GM04504 (cell line): ENCODE data around the gene CDC42SE2.

Experiments
- DNase-seq: peaks from one replicate; pipeline ENCODE4 v3.0.0-alpha.2; 2012; ENCODE audit warnings: low read depth

The CDC42SE2 gene, protein sequence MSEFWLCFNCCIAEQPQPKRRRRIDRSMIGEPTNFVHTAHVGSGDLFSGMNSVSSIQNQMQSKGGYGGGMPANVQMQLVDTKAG

DNA sequence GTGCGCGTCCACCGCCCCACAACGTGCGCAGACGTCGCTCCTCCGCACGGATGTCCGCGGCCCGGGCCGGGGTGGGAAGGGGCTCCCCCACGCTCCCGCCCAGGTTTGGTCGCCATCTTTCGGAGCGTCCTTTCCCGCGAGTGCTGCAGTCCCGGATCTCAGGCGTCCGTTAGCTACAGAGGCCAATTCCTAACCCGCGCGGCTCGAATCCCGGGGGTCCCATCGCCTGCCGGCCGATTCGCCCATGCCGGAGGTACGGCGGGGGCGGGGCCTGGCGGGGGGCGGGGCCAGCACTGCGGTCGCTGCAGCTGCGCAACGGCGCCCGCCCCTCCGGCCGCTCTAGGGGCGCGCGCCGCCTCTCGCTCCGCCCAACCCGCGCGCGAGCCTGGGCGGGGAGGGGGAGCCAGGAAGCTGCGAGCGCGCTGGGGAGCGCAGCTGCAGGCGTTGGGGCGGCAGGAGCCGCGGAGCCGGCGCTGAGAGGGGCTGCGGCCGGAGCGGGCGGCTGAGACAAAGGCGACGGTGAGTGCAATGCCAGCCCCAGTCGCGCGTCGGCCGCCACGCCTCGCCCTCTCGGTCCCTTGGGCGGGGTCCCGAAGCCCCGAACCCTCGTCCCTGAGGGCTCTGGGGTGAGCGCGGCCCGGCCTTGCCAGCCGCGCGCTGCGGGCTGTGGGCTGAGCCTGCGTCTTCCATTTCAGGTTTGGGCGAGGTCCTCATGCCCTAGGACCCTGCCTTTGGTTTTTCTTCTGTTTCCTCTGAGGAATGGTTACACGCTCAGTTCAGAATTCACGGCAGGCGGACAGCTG is at the start of gene CDC42SE2:
TSS of gene CDC42SE2 (plus strand) at position 406 of the 803 bp plus-strand sequence. CDS start 95,441 bp downstream, outside the sequence.
- DNase-seq: peak; percentile 69

DNA sequence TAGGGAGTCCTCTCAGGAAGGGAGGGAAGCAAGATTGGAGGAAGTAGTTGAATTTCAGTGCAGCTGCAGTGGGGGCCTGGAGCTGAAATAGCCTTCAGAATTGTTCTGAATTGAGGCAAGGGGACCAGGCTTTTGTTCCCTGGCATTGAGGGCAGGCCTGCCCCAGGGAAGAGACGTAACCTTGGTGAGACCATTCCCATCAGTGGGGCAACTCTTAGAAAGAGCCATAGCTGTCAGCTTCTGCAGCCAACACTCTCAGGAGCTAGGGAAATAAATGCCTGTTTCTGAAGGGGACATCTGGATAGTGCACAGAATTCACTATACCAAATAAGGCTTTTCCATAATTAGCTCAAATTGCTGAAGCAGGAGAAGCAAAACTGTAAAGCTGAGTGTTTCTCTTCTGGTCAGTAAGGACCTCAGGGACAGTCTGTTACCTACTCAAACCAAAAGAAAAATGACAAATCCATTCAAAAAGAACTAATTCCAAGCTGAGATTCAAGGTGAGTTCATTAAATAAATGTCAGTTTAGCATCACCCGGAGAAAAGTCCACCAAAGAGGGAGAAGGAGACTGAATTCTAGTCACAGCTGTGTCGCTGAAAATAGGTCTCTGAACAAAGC is 49.1 kb upstream of the CDC42SE2 start:
- DNase-seq: no peak

DNA sequence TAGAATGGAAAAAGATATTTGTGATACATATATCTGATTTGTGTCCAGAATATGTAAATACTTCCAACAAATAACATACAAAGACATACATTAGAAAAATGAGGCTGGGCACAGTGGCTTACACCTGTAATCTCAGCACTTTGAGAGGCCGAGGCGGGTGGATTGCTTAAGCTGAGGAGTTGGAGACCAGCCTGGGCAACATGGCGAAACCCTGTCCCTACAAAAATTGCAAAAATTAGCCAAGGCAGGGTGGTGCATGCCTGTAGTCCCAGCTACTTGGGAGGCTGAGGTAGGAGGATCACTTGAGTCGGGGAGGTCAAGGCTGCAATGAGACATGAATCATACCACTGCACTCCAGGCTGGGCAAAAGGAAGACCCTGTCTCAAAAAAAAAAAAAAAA is 46.1 kb upstream of the CDC42SE2 start:
- DNase-seq: no peak

DNA sequence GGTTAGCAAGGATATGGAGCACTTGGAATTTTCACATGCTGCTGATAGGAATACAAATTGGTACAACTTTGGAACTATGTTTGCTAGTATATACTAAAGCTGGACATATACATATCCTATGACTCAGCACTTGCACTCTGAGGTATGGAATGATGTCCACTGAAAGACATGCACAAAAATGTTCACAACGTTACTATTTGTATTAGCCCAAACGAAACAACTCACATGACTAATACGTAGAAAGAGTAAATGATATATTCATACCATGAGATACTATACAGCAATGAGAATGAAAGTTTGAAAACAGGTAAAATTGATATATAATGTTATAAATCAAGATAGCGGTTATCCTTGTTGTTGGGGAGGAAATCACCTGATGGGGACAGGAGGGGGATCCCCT is 45.5 kb upstream of the CDC42SE2 start:
- no peak for DNase-seq

DNA sequence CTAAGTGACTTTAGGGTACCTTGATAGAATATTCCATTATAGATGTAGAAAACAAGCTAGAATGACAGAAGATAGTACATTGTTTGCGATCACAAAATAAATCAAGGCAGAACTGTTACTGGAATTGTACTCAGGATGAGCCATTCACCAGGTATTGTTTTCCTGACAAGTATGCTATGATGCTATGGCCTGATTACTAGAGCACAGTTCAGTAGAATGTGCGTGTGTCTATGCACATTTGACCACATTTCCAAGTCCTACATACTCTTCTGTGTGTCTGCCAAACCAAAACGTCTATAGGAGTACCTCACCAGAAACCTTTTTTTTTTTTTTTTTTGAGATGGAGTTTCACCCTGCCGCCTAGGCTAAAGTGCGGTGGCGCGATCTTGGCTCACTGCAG is 43.3 kb upstream of the CDC42SE2 start:
- no peak for DNase-seq

DNA sequence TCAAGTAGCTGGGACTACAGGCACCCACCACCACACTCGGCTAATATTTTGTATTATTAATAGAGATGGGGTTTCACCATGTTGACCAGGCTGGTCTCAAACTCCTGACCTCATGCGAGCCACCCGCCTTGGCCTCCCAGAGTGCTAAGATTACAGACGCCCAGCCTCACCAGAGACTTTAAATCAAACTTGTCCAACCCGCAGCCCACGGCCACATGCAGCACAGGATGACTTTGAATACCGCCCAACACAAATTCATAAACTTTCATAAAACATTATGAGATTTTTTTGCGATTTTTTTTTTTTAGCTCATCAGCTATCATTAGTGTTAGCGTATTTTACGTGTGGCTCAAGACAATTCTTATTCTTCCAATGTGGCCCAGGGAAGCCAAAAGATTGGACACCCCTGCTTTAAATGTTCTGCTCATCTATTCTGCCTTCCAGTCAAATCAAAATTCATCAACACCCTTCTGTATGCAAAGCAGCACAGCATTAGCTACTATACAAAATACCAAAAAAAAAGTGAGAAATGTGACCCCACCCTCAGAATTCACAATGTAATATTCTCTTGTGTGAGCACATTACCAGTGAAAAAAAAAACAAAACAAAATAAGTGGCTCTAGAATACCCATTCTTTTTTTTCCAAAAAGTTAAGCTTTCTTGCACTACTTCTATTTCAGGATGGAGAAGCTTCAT is 42.7 kb upstream of the CDC42SE2 start:
- DNase-seq: no peak

DNA sequence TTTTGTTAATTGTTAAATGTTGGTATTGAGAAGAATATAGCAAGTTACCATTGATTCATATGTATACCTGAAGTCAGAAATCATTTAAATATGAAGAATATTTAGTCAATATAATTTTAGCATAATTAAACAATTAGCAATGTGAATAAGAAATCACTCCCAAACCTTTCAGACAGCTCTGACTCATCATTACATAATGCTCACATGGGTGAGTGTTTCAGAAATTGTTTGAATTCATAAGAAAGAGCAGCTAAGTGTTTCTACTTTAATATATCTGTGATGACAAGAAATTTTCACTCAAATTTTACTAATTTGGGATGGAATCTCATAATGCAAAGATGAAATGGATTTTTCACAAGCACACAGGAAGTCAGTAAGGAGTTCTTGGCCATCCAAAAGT is 42.0 kb upstream of the CDC42SE2 start:
- no peak for DNase-seq

DNA sequence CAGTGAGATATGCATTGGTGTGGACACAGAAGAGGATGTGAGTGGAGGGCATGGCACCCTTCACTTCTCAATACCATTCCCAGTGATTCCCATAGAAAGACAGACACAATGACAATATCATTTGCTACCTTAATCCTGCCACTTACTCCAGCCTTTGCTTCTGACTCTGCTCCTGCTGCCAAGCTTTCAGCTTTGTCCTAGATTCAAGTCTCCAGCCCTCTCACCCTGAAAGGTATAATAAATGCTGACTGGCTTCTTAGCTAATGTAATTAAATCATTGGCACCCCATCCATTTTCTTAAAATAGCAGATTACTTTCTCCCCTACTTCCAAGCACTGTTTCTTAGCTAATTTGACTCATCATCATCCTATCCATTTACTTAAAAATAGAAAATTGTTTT is 41.1 kb upstream of the CDC42SE2 start:
- DNase-seq: no peak

DNA sequence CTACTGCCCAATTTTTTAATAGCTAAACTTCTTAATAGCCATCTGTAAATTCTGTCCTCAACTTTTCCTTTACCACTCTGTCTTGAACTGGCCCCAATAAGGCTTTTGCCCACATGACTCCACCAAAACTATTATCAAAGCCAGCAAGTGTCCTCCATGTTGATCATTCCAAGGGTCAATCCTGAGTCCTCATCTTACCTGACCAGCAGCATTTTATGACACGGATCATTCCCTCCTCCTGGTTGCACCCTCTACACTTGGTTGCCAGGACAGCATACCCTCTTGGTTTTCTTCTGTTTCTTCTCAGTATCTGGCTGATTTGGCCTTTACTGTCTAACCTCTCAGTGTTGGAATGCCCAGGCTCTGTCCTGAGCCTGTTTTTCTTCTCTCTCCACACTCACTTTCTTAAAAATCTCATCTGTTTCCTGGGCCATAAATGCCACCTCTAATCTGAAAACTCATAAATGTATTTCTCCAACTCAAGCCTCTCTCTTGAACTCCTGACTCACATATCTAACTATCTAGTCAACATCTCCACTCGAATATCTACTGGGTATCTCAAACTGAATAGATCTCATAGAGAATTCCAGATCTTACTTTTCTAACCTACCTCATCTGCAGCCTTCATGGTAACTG is 40.0 kb upstream of the CDC42SE2 start:
- DNase-seq: no peak

DNA sequence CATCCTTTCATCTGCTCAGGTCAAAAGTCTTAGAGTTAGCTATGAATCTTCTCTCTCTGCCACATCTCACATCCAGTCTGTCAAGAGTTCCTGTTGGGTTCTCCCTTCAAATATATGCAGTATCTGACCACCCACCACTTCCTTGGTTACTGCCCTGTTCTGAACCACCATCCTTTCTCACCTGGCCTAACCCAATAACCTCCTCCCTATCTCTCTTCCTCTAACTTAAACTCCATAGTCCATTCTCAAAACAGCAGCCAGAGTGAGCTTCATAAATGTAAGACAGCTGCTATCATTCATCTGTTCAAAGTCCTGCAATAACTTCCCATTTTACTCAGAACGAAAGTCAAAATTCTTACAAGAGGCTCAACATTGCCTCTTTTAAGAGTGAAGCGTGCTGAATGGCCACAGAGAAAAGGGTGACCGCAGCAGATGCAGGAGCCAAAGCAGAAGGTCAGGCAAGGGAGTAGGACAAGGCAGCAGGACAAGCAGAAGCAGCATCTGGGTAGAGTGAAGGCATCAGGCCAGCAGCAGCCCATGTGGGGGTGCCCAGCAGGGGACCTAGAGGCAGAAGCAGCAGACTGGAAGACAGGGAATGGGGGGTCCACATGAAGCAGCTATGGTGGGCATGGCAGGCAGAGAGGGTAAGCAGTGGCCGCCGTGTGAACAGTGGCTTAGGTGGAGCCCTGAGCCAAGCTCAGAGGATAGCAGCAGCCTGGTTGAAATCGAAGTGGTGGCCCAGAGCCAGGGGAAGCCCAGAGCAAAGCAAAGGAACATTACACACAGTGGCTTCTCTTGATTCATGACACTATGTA is 39.3 kb upstream of the CDC42SE2 start:
- no peak for DNase-seq

DNA sequence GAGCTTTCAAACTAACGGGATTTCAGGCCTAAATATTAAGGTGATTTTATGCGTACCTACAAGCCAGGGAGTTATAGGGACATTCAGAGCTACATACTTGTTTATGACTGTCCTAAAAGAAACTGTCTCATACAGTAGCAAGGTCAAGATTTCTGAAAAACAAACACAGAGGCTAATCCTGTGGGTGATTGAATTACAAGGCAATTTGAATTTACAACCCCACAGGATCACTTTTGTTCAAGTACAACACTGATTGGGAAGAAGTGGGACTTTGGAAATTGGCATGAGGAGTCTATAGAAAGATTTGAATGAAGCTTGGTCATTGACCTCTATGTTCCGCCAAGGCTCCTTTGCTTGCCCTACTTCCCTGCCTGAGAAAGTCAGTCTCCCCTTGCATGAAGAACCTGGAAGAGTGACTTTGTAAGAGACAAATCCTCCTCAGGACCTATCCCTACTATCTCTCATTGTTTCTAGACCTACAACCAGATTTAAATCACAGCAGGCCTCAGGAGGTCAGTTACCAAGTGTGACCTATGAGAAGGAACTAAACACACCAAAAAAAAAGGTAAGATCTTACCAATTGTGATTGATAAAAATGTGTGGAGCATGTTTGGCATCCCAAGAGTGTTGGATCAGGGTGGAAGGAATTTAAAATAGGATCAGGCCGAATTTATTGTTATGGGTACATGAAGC is 38.4 kb upstream of the CDC42SE2 start:
- DNase-seq: no peak

DNA sequence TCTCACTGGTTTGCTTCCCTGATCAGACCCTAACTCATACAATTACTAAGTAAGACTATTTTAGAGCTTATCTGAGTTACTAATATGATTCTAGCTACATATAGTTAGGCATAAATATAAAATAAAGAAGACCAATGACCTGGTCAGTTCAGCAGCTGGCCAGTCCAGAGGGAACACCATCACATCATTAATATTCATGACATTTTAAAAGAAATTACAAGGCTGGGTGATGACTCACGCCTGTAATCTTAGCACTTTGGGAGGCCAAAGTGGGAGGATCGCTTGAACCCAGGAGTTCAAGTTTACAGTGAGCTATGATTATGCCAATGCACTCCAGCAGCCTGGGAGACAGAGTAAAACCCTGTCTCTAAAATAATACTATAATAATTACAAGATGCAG is 37.0 kb upstream of the CDC42SE2 start:
- DNase-seq: no peak

DNA sequence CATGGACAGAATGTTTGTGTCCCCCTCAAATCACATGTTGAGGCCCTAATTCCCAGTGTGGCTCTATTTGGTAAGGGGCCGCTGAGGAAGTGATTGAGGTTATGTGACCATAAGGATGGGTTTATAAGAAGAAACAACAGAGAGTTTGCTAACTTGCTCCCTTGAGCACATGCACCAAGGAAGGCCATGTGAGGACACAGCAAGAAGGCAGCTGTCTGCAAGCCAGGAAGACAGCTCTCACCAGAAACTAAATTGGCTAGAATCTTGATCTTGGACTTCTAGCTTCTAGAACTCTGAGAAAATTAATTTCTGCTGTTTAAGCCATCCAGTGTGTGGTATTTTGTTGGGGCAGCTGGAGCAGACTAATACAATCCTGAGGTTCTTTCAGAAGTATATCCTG is 35.2 kb upstream of the CDC42SE2 start:
- DNase-seq: no peak

DNA sequence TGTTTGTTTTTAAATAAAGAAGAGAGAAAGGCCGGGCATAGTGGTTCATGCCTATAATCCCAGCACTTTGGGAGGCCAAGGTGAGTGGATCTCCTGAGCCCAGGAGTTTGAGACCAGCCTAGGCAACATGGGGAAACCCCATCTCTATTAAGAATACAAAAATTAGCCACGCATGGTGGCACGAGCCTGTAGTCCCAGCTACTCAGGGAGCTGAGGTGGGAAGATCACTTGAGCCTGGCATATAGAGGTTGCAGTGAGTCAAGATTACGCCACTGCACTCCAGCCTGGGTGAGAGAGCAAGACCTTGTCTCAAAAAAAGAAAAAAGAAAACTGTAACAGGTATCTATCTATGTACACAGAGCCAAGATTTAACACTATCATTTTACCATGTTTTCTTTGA is 34.2 kb upstream of the CDC42SE2 start:
- no peak for DNase-seq

DNA sequence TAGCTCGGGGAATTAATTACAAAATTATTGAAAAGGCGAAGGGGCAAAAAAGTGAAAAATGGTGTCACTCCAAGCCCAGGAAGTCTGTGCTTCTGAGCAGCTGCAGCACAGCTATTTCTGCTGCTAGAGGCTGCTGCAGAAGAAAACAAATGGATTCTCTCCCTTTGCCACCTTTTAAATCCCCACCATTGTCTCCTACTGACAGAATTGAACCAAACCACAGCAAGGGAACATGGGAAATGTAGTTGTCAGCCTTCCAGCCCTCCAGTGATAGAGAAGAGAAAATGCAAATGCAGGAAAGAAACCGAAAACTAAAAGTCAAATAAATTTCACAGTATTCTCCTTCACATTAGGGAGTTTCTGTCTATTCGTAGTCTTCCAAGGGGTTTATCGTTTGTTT is 33.4 kb upstream of the CDC42SE2 start:
- no peak for DNase-seq

DNA sequence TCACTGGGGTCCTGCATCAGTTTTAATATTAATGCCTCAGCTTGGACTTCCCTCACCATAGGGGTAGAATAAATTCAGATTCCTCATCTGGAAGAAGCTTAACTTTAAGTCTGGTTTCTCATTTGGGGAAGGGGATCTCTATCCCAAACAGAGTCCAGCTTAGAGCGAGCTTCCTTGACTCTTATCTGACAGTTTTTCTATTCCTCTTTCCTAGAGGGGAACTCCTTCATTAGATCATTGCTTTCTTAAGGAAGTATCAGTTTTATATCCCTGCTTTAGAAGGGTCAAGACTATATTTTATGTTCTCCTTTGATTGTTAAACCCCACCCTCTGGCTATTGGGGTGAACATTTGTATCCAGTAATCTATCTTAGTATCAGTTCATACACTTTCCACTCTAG is 24.2 kb upstream of the CDC42SE2 start:
- no peak for DNase-seq

DNA sequence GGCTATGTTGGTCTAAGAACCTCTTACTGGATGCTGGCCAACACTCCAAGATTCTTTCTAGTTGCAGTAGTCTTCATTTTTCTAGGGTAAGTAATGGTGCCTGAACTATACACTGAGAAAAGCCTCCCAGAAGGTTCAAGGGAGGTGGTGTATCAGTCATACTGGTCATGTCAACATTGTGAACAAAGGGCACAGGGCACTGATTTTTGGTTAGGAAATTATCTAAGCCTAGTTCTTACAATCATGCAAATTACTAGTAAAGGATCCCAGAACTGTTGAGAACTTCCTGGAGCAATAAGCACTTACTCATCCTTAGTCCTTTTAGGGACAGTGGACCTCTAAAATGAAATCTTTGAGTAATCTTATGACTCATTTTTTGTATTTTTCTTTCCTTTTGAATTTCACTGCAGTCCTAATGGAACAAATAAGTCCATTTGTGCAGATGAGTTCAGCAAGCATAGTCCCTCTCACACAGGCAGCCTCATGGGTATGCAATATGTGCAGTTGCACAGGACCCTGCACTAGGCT is 21.1 kb upstream of the CDC42SE2 start:
- DNase-seq: peak; percentile 47

DNA sequence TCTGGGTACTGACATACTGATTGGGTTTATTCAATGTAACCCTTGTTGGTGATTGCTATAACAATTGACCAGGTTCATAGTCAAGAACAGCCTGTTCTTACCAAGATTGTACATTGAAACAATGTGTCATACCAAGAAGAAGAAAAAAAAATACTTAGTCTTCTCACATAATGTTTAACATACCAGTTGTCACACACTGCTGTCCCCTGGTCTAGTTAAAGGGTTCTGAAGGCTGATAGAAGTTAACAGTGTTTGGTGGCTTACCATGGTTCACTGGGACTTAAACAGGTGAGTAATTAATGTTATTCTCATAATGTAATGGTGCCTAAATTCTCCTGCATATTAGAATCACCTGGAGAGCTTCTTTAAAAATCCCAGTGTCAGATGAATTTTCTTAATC is 18.5 kb upstream of the CDC42SE2 start:
- no peak for DNase-seq

DNA sequence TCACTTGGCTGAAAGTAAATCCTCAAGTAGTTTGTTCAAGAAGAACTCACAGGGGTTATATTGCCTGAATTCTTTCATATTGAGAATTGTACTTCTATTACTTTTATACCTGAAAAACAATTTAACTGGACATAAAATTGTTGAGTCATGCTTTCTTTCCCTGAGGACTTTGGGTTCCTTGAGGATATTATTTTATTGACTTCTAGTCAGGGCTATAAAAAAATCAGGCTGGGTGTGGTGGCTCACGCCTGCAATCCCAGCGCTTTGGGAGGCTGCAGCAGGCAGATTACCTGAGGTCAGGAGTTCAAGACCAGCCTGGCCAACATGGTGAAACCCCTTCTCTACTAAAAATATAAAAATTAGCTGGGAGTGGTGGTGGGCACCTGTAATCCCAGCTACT is 17.9 kb upstream of the CDC42SE2 start:
- no peak for DNase-seq

DNA sequence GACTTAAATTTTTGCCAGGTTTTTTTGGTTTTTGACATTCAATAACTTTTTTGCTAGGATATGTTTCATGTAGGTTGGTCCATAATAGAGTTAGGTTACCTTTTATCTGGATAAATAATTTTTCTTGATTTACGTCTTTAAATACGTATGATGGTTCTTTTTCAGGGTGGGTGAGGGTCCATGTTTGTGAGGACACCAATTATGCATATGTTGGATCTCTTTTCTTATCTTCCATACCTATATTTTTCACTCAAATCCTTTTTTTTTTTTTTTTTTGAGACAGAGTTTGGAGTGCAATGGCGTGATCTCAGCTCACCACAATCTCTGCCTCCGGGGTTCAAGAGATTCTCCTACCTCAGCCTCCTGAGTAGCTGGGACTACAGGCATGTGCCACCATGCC is 17.3 kb upstream of the CDC42SE2 start:
- DNase-seq: no peak
